Hepatocyte (in vitro differentiated cells): ENCODE results near the gene PHF1.

Experiments used
- CTCF ChIP-seq: fragments of 200-600 bp; sonication (generic); IDR thresholded peaks from 2 replicates; pipeline ENCODE4 v1.5.1; 2016; ENCODE audit warnings: antibody characterized with exemption, mild to moderate bottlenecking; ENCODE audit not compliant: poor library complexity
- EZH2phosphoT487 ChIP-seq: fragments of 200-600 bp; sonication (generic); IDR thresholded peaks from one replicate; pipeline ENCODE4 v1.6.1; 2018; ENCODE audit warnings: antibody characterized with exemption, mild to moderate bottlenecking, low read depth, moderate library complexity; ENCODE audit not compliant: unreplicated experiment, severe bottlenecking

GRCh38 chr6:33410711-33411631 lies at the start of gene PHF1:
- TF ChIP-seq CTCF (peak; percentile 25), EZH2phosphoT487 (no peak)
